Measurements from ENCODE around the gene IFNA17.

IFNA17 gene

GRCh38 chr9:21228122-21228521, at the start of gene IFNA17:
TSS of gene IFNA17 (minus strand) at chr9:21228222. CDS start at chr9:21228173, 49 bp downstream.
- no peak within 1 kb of the TSS for H3K4me3 ChIP-seq (ENCODE audit: low read length)
- DNase-seq (ENCODE audit: low read depth): no peak
- no peak for TF ChIP-seq CTCF (conservative IDR thresholded peaks at IDR 0.05; ENCODE audit: low read depth, low read length)

GRCh38 chr9:21268347-21268657, 40.3 kb upstream of the IFNA17 start:
- H3K4me3 ChIP-seq (ENCODE audit: low read length): no peak overlapping the region
- no peak for TF ChIP-seq CTCF (conservative IDR thresholded peaks at IDR 0.05; ENCODE audit: low read depth, low read length)
- DNase-seq (ENCODE audit: low read depth): no peak

DNA sequence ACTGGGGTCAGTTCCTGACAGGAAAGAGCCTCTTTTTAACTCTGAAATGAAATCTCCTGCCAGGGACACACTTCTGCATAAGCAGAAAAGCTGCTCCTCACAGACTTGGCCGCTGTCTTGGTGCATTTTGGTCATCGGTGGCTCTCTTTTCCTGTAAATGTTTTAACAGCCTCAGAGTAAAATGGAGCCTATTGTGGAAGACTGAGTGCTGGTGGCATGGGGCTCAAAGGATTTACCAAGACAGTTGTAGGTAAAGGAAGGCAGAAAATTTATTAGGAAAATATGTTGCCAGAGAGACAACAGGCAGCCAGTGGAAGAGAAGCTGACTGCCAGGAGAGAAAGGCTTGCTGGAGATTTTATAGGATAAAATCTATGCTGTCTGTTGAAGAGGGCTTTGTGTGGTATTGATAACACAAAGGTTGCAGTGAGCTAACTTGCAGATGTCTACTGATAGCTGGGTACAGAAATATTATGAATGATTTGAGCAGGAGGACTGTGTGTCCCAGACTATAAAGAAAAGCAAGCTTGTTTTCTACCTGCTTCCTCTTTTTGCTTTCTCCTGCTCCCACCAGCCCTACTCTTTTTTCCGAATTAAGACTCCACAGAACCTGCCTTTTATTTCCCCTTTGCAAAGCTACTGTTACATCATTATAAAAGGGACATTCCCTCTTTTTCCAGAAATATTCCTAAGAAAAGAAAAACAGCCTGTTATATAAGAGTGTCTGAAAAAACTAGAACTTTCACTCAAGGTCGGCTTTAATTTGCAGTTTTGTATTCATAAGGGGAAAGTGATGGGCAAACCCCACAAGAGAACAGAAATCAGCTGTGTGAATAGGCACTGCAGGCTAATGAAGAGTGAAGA, 39.7 kb upstream of the IFNA17 start:
- H3K4me3 ChIP-seq (ENCODE audit: low read length): no peak overlapping the region
- no peak for TF ChIP-seq CTCF (conservative IDR thresholded peaks at IDR 0.05; ENCODE audit: low read depth, low read length)
- DNase-seq (ENCODE audit: low read depth): no peak

DNA sequence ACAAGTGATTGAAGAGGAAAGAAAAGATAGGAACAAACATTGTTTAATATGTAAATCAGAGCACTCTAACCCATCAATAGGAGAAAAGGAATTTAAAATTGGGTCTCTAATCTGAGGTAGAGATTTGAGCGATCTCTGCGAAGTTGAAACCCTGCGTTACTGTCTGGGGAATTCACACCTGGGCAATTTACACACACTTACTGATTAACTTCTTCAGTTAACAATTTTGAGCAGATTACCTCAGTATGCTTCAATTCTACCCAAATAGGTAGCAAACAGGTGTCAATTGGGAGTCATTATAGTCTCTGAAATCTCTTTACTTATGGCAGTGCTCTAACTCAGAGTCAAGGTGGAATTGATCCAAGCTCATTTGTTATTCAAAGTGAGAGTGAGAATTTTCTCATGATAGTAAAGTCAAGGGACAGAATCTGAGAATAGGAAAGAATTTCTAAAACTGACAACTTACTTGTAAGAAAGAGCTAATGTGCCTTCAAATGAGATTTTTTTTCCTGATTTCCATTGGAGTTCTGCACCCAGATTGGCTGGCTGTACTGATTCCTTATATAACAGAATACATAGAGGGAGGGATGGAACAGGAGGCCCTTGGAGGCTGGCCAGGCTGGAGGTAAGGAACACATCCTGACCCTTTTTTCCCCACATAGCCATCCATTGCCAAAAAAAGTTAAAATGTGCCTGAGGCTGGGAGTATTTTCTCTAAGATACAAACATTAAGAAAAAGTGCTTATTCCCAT, 38.9 kb upstream of the IFNA17 start:
- no peak overlapping the region for H3K4me3 ChIP-seq (ENCODE audit: low read length)
- no peak for TF ChIP-seq CTCF (conservative IDR thresholded peaks at IDR 0.05; ENCODE audit: low read depth, low read length)
- no peak for DNase-seq (ENCODE audit: low read depth)

DNA sequence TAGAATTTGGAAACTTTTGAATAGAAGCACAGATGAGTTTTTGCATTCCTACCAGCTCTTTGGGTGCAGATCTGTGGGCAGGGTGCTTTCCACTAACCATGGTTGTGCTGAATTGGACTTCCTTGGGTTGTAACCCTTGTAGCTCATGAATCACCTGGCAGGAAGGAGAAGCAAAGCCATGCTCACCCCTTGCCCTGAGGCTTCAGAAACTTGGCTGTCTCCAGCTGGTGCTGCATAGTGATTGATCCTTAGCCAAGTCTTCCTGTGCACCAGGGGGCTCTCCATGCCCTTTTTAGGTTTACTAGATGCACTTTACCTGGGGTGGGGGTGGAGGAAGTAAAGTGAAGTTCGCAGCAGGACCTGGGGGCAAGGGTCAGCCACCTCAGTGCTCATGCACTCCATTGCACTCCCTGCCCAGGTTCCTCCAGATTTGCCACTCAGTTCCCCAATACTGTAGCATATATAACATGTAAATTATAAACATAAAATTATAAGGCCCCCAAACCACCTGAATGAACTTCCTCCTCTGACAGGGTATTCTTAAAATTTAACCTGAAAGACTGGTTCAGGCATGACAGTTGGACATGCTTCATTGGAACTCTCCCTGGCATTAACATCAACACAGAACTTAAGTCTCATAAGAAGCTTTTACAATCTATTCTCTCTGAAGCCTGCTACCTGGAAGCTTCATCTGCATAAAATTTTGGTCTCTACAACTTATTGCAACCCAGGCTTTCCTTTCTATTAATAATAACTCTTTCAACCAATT, 37.6 kb upstream of the IFNA17 start:
- H3K4me3 ChIP-seq (ENCODE audit: low read length): no peak overlapping the region
- no peak for DNase-seq (ENCODE audit: low read depth)
- no peak for TF ChIP-seq CTCF (conservative IDR thresholded peaks at IDR 0.05; ENCODE audit: low read depth, low read length)

DNA sequence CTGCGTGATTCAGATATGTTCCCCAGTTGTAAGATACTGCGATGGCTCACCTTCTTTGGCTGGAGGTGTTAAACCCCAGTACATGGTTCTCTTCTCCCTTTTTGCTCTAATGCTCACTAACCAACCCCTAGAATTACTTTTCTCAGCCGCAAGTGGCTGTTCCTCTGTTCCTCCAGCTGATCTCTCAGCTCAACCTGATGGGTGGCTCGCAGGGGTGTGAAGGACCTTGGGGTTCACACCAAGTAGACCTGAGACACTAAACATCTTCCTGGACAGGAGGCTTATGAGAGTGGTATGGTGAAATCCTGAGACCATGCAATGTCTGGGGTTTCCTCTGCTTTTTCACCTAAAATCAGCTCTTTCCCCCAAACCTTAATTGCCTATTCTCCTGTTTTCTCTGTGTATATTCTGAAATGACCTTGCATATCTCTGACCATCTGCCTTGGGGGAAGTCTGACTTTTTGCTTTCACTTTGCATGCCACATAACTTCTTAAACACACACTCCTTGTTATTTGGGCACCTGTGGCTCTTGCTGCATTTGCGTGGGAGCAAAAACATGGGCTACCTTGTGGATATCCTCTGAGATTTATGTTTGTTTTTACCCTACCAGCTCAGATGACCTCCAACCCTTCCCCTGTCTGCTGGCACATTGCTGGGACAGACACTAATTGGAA, 27.7 kb upstream of the IFNA17 start:
- no peak overlapping the region for H3K4me3 ChIP-seq (ENCODE audit: low read length)
- DNase-seq (ENCODE audit: low read depth): no peak
- no peak for TF ChIP-seq CTCF (conservative IDR thresholded peaks at IDR 0.05; ENCODE audit: low read depth, low read length)
